ENCODE data around the gene GPR18. TPM values are rescaled to one million over a fixed set of nuclear protein-coding genes. Genes with fewer than 3 reads are reported as not detected.
"Not testable (repeated sequence)": the region's sequence is repeated elsewhere in the genome, so short reads cannot be mapped to it uniquely, and the experiment has no call there.

The GPR18 gene
- total RNA-seq, 1 donor from 2014 or later, result not detected

GRCh38 chr13:99214232-99214631 lies 43.9 kb downstream of the GPR18 start:
- peaks cover 72% of the 10 kb centered on the region for H4K20me1 ChIP-seq (ENCODE audit: low read depth)
- peaks cover 34% of the 10 kb centered on the region for H3K4me1 Mint-ChIP-seq
- H3K27ac Mint-ChIP-seq, result no peak overlapping the region
- H3K4me3 ChIP-seq, result no peak overlapping the region
- no peaks in the 10 kb centered on the region for H3K27me3 Mint-ChIP-seq (ENCODE audit: insufficient read depth, low read depth)
- H3K36me3 Mint-ChIP-seq, result peaks cover 7% of the 10 kb centered on the region
- H3K79me2 ChIP-seq (ENCODE audit: low read depth), result peaks cover 100% of the 10 kb centered on the region
- TF ChIP-seq EZH2phosphoT487 (IDR thresholded peaks at IDR 0.05) (no peak), CTCF (IDR thresholded peaks at IDR 0.05) (no peak), EZH2 (IDR thresholded peaks at IDR 0.05) (no peak)
- H3K27ac ChIP-seq, result peak overlapping the region; percentile 78
- no peak overlapping the region for H3K4me3 Mint-ChIP-seq
- H3K4me2 ChIP-seq, result peak overlapping the region; percentile 66
- no peaks in the 10 kb centered on the region for H3K27me3 ChIP-seq
- H3F3A ChIP-seq (ENCODE audit: low read depth), result peaks cover 16% of the 10 kb centered on the region
- DNase-seq (ENCODE audit: low spot score), result no peak
- H3K9me3 Mint-ChIP-seq, result no peaks in the 10 kb centered on the region
- H3K9ac ChIP-seq, result no peak overlapping the region
- H3K4me1 ChIP-seq, result peaks cover 27% of the 10 kb centered on the region
- H3K36me3 ChIP-seq, result no peaks in the 10 kb centered on the region
- no peaks in the 10 kb centered on the region for H3K9me3 ChIP-seq (ENCODE audit: low read depth)
- H2AFZ ChIP-seq (replicated peaks), result no peak overlapping the region

- H3K79me2 ChIP-seq (ENCODE audit: low read depth), result peaks cover 100% of the 10 kb centered on the region
- Mint-ChIP-seq H3K36me3 (peaks cover 17% of the 10 kb centered on the region), H3K9me3 (no peaks in the 10 kb centered on the region), H3K27me3 (ENCODE audit: insufficient read depth, low read depth) (no peaks in the 10 kb centered on the region), H3K27ac (no peak overlapping the region), H3K4me1 (peaks cover 34% of the 10 kb centered on the region), H3K4me3 (no peak overlapping the region)
- no peak overlapping the region for H3K4me2 ChIP-seq
- no peaks in the 10 kb centered on the region for H3K9me3 ChIP-seq (ENCODE audit: low read depth)
- H3F3A ChIP-seq (ENCODE audit: low read depth), result peaks cover 10% of the 10 kb centered on the region
- peaks cover 75% of the 10 kb centered on the region for H4K20me1 ChIP-seq (ENCODE audit: low read depth)
- TF ChIP-seq CTCF (IDR thresholded peaks at IDR 0.05) (no peak), EZH2phosphoT487 (IDR thresholded peaks at IDR 0.05) (no peak), EZH2 (IDR thresholded peaks at IDR 0.05) (no peak)
- no peak overlapping the region for H3K4me3 ChIP-seq
- no peaks in the 10 kb centered on the region for H3K36me3 ChIP-seq
- peaks cover 19% of the 10 kb centered on the region for H3K4me1 ChIP-seq
- H2AFZ ChIP-seq (replicated peaks), result no peak overlapping the region
- H3K27me3 ChIP-seq, result no peaks in the 10 kb centered on the region
- no peak overlapping the region for H3K9ac ChIP-seq
- no peak overlapping the region for H3K27ac ChIP-seq
- DNase-seq (ENCODE audit: low spot score), result no peak
Measured at GRCh38 chr13:99211421-99212035, 46.7 kb downstream of the GPR18 start.

GRCh38 chr13:99210627-99211026 lies 47.6 kb downstream of the GPR18 start:
- not testable (repeated sequence) for H3K4me3 ChIP-seq; H3K9me3 ChIP-seq (ENCODE audit: low read depth); H3K4me3 Mint-ChIP-seq; H3K36me3 ChIP-seq; H2AFZ ChIP-seq (replicated peaks); DNase-seq (ENCODE audit: low spot score); H3K9ac ChIP-seq; H3K9me3 Mint-ChIP-seq; H3K27ac Mint-ChIP-seq; H3K27me3 Mint-ChIP-seq (ENCODE audit: insufficient read depth, low read depth); H3K27me3 ChIP-seq; H3K27ac ChIP-seq; H3K4me2 ChIP-seq
- peaks cover 23% of the 10 kb centered on the region for H3K36me3 Mint-ChIP-seq
- H4K20me1 ChIP-seq (ENCODE audit: low read depth), result peaks cover 81% of the 10 kb centered on the region
- peaks cover 19% of the 10 kb centered on the region for H3K4me1 ChIP-seq
- H3K4me1 Mint-ChIP-seq, result peaks cover 33% of the 10 kb centered on the region
- peaks cover 10% of the 10 kb centered on the region for H3F3A ChIP-seq (ENCODE audit: low read depth)
- H3K79me2 ChIP-seq (ENCODE audit: low read depth), result peaks cover 100% of the 10 kb centered on the region

GRCh38 chr13:99208845-99209527 lies 49.2 kb downstream of the GPR18 start:
- no peaks in the 10 kb centered on the region for H3K9me3 ChIP-seq (ENCODE audit: low read depth)
- H3K9ac ChIP-seq, result no peak overlapping the region
- no peaks in the 10 kb centered on the region for H3K36me3 ChIP-seq
- Mint-ChIP-seq H3K27ac (no peak overlapping the region), H3K27me3 (ENCODE audit: insufficient read depth, low read depth) (peaks cover 2% of the 10 kb centered on the region), H3K4me1 (peaks cover 24% of the 10 kb centered on the region), H3K36me3 (peaks cover 29% of the 10 kb centered on the region), H3K4me3 (no peak overlapping the region), H3K9me3 (no peaks in the 10 kb centered on the region)
- H3K4me1 ChIP-seq, result peaks cover 3% of the 10 kb centered on the region
- H3F3A ChIP-seq (ENCODE audit: low read depth), result no peaks in the 10 kb centered on the region
- H3K27ac ChIP-seq, result no peak overlapping the region
- TF ChIP-seq EZH2 (IDR thresholded peaks at IDR 0.05) (no peak), EZH2phosphoT487 (IDR thresholded peaks at IDR 0.05) (no peak), CTCF (IDR thresholded peaks at IDR 0.05) (no peak)
- peaks cover 100% of the 10 kb centered on the region for H3K79me2 ChIP-seq (ENCODE audit: low read depth)
- H2AFZ ChIP-seq (replicated peaks), result no peak overlapping the region
- no peaks in the 10 kb centered on the region for H3K27me3 ChIP-seq
- H3K4me3 ChIP-seq, result no peak overlapping the region
- peaks cover 81% of the 10 kb centered on the region for H4K20me1 ChIP-seq (ENCODE audit: low read depth)
- H3K4me2 ChIP-seq, result no peak overlapping the region
- no peak for DNase-seq (ENCODE audit: low spot score)

Data from neural progenitor cell (in vitro differentiated cells).